ENCODE results near the gene ESR2.

Gene ESR2

GRCh38 chr14:64266239-64266638 is 27.9 kb downstream of the ESR2 start:
- no peak for DNase-seq (ENCODE audit: low read depth in 1 of 2, low spot score in 1 of 2)

- DNase-seq (ENCODE audit: low read depth in 1 of 2, low spot score in 1 of 2), result no peak
Observed at GRCh38 chr14:64265222-64265621, 28.9 kb downstream of the ESR2 start.

GRCh38 chr14:64260418-64260817 is 33.8 kb downstream of the ESR2 start:
- DNase-seq (ENCODE audit: low read depth in 1 of 2, low spot score in 1 of 2), result no peak

GRCh38 chr14:64255756-64256155 is 38.4 kb downstream of the ESR2 start:
- DNase-seq (ENCODE audit: low read depth in 1 of 2, low spot score in 1 of 2), result no peak

GRCh38 chr14:64253672-64254071 is 40.5 kb downstream of the ESR2 start:
- no peak for DNase-seq (ENCODE audit: low read depth in 1 of 2, low spot score in 1 of 2)

GRCh38 chr14:64249363-64249762 is 44.8 kb downstream of the ESR2 start:
- no peak for DNase-seq (ENCODE audit: low read depth in 1 of 2, low spot score in 1 of 2)

- no peak for DNase-seq (ENCODE audit: low read depth in 1 of 2, low spot score in 1 of 2)
Observed at GRCh38 chr14:64248689-64249088, 45.5 kb downstream of the ESR2 start.

GRCh38 chr14:64247195-64247594 is 47.0 kb downstream of the ESR2 start:
- no peak for DNase-seq (ENCODE audit: low read depth in 1 of 2, low spot score in 1 of 2)

- DNase-seq (ENCODE audit: low read depth in 1 of 2, low spot score in 1 of 2), result no peak
Observed at GRCh38 chr14:64246688-64247087, 47.5 kb downstream of the ESR2 start.

GRCh38 chr14:64245491-64245890 is 48.7 kb downstream of the ESR2 start:
- DNase-seq (ENCODE audit: low read depth in 1 of 2, low spot score in 1 of 2), result no peak

- no peak for DNase-seq (ENCODE audit: low read depth in 1 of 2, low spot score in 1 of 2)
Observed at GRCh38 chr14:64244279-64244678, 49.9 kb downstream of the ESR2 start.

GRCh38 chr14:64238631-64239030 is 55.5 kb downstream of the ESR2 start:
- no peak for DNase-seq (ENCODE audit: low read depth in 1 of 2, low spot score in 1 of 2)

GRCh38 chr14:64238049-64238448 is 56.1 kb downstream of the ESR2 start:
- DNase-seq (ENCODE audit: low read depth in 1 of 2, low spot score in 1 of 2), result no peak

- no peak for DNase-seq (ENCODE audit: low read depth in 1 of 2, low spot score in 1 of 2)
Observed at GRCh38 chr14:64235652-64236640, 58.2 kb downstream of the ESR2 start.

- DNase-seq (ENCODE audit: low read depth in 1 of 2, low spot score in 1 of 2), result no peak
Observed at GRCh38 chr14:64234877-64235651, 59.1 kb downstream of the ESR2 start.

GRCh38 chr14:64233531-64234190 is 60.5 kb downstream of the ESR2 start:
- no peak for DNase-seq (ENCODE audit: low read depth in 1 of 2, low spot score in 1 of 2)

GRCh38 chr14:64232944-64233343 is 61.2 kb downstream of the ESR2 start:
- DNase-seq (ENCODE audit: low read depth in 1 of 2, low spot score in 1 of 2), result no peak

GRCh38 chr14:64232095-64232838 is 61.9 kb downstream of the ESR2 start:
- DNase-seq (ENCODE audit: low read depth in 1 of 2, low spot score in 1 of 2), result no peak

- no peak for DNase-seq (ENCODE audit: low read depth in 1 of 2, low spot score in 1 of 2)
Observed at GRCh38 chr14:64229489-64229888, 64.7 kb downstream of the ESR2 start.

- DNase-seq (ENCODE audit: low read depth in 1 of 2, low spot score in 1 of 2), result no peak
Observed at GRCh38 chr14:64227856-64228255, 66.3 kb downstream of the ESR2 start.
